ENCODE measurements around the gene IL18RAP.

GRCh38 chr2:102427249-102427648 lies 4.3 kb downstream of the IL18RAP start:
- no peak for TF ChIP-seq CTCF (IDR thresholded peaks at IDR 0.05)
- no peak for TF ChIP-seq POLR2A (IDR thresholded peaks at IDR 0.05)
